GM12878 (cell line): ENCODE data around the gene TMPRSS6. TPM values are rescaled to one million over a fixed set of nuclear protein-coding genes. Genes with fewer than 3 reads are reported as not detected.

Source experiments
- ATAC-seq: fragments of 200-7000 bp; cut with Tn5 transposase; 3 replicates; pipeline ENCODE4 v1.9.1; 2020; ENCODE audit warnings: mild to moderate bottlenecking, moderate library complexity
- BruUV-seq: library from RNA; stranded (reverse); fragments of 400-500 nt; replicated peaks from 2 replicates; lab custom pipeline; 2021; lab: Mats Ljungman, UMichigan
- CTCF ChIA-PET: fragments of 300-600 bp; sonication (Branson Sonifier 250); formaldehyde crosslinking; extraction: SDS; loops from one replicate; lab custom pipeline; 2021; ENCODE audit warnings: inconsistent platforms; lab: Yijun Ruan, JAX
- POLR2A ChIA-PET: fragments of 350-600 bp; formaldehyde crosslinking; extraction: SDS; loops from one replicate; lab custom pipeline; 2021; ENCODE audit warnings: inconsistent platforms; lab: Charles Lee
- RAD21 ChIA-PET: fragments of 300-600 bp; sonication (Branson Sonifier 250); formaldehyde crosslinking; loops from one replicate; lab custom pipeline; 2023; ENCODE audit warnings: antibody characterized with exemption; ENCODE audit not compliant: unreplicated experiment; lab: Charles Lee
- SMC1A ChIA-PET: fragments of 300-600 bp; sonication (Branson Sonifier 250); formaldehyde crosslinking; loops from one replicate; lab custom pipeline; 2023; ENCODE audit not compliant: unreplicated experiment, uncharacterized antibody; lab: Charles Lee
- DNase-seq: peaks from one replicate; pipeline ENCODE4 v3.0.0-alpha.2; 2011; ENCODE audit warnings: low read depth, low spot score
- FAIRE-seq: peaks from 3 replicates; lab custom pipeline; 2011; peaks lifted over from hg19 to GRCh38; lab: Jason Lieb, UNC
- H2AFZ ChIP-seq: 2 replicates; pipeline ENCODE4 v1.6.0; 2011; ENCODE audit warnings: low read depth, low read length, control low read depth; ENCODE audit not compliant: control insufficient read depth
- H3K27ac ChIP-seq: 2 replicates; pipeline ENCODE4 v1.5.1; 2011; ENCODE audit warnings: control low read depth; ENCODE audit not compliant: control insufficient read depth, insufficient read depth
- H3K27me3 ChIP-seq, 2 experiments: replicated peaks in 1 of 2; 2 replicates each; pipeline versions ENCODE4 v1.6.0 to v1.6.1; 2011; ENCODE audit warnings: low read length in 1 of 2; ENCODE audit not compliant: control insufficient read depth in 2 of 2, insufficient read depth in 2 of 2
- H3K36me3 ChIP-seq, 2 experiments: 2 replicates each; pipeline ENCODE4 v1.5.1; 2011; ENCODE audit warnings: low read length in 1 of 2; ENCODE audit not compliant: control insufficient read depth in 2 of 2, insufficient read depth in 2 of 2
- H3K4me1 ChIP-seq: 2 replicates; pipeline ENCODE4 v1.6.1; 2011; ENCODE audit warnings: mild to moderate bottlenecking, low read length, moderate library complexity, mixed read lengths; ENCODE audit not compliant: control insufficient read depth, insufficient read depth
- H3K4me2 ChIP-seq: 2 replicates; pipeline ENCODE4 v1.6.0; 2011; ENCODE audit warnings: control low read depth; ENCODE audit not compliant: control insufficient read depth, insufficient read depth
- H3K4me3 ChIP-seq: fragments of 200-600 bp; sonication (generic); 2 replicates; pipeline ENCODE4 v1.5.1; 2016
- H3K79me2 ChIP-seq: 2 replicates; pipeline ENCODE4 v1.6.0; 2011; ENCODE audit warnings: low read length; ENCODE audit not compliant: control insufficient read depth, insufficient read depth
- H3K9ac ChIP-seq: 2 replicates; pipeline ENCODE4 v1.8.0; 2011; ENCODE audit warnings: low read length, control low read depth, mixed read lengths; ENCODE audit not compliant: control insufficient read depth, insufficient read depth
- H3K9me3 ChIP-seq: replicated peaks from 3 replicates; pipeline ENCODE4 v1.5.1; 2011; ENCODE audit warnings: mild to moderate bottlenecking, low read length; ENCODE audit not compliant: control insufficient read depth, insufficient read depth
- H4K20me1 ChIP-seq: 2 replicates; pipeline ENCODE4 v1.6.0; 2011; ENCODE audit not compliant: control insufficient read depth, insufficient read depth
- ASH2L ChIP-seq: fragments of 300-600, 200-600 bp; sonication (generic); IDR thresholded peaks from 2 replicates; pipeline ENCODE4 v1.6.1; 2017; ENCODE audit warnings: low read depth, mild to moderate bottlenecking, borderline replicate concordance
- BMI1 ChIP-seq: fragments of 450-650 bp; IDR thresholded peaks from 2 replicates; pipeline ENCODE4 v1.6.1; 2016; ENCODE audit warnings: mild to moderate bottlenecking, moderate library complexity, borderline replicate concordance
- E2F4 ChIP-seq: IDR thresholded peaks from 2 replicates; pipeline ENCODE4 v1.6.1; 2012; ENCODE audit warnings: low read depth, low read length, improper control_type of control experiment
- HCFC1 ChIP-seq: fragments of 150-350 bp; IDR thresholded peaks from 2 replicates; pipeline ENCODE4 v1.6.1; 2014; ENCODE audit warnings: low read length
- LARP7 ChIP-seq: fragments of 450-650 bp; IDR thresholded peaks from 2 replicates; pipeline ENCODE4 v1.6.1; 2017; ENCODE audit warnings: mild to moderate bottlenecking
- MEF2B ChIP-seq: fragments of 450-650 bp; IDR thresholded peaks from 2 replicates; pipeline ENCODE4 v1.6.1; 2018; ENCODE audit warnings: mild to moderate bottlenecking, moderate library complexity; ENCODE audit not compliant: partially characterized antibody, poor library complexity, severe bottlenecking
- NFYB ChIP-seq: IDR thresholded peaks from 2 replicates; pipeline ENCODE4 v1.6.1; 2011; ENCODE audit warnings: low read depth, mild to moderate bottlenecking, low read length, improper control_type of control experiment, moderate library complexity; ENCODE audit not compliant: insufficient read depth
- NR2C1 ChIP-seq: fragments of 450-650 bp; IDR thresholded peaks from 2 replicates; pipeline ENCODE4 v1.6.1; 2017; ENCODE audit warnings: antibody characterized with exemption, mild to moderate bottlenecking, moderate library complexity
- NR2F1 ChIP-seq: fragments of 450-650 bp; conservative IDR thresholded peaks from 2 replicates; pipeline ENCODE4 v1.6.1; 2017; ENCODE audit warnings: mild to moderate bottlenecking
- RAD51 ChIP-seq: fragments of 450-650 bp; IDR thresholded peaks from 2 replicates; pipeline ENCODE4 v1.6.1; 2016; ENCODE audit warnings: moderate library complexity, mild to moderate bottlenecking, inconsistent platforms
- SIN3A ChIP-seq: IDR thresholded peaks from 2 replicates; pipeline ENCODE4 v1.6.1; 2012; ENCODE audit warnings: low read depth, low read length, improper control_type of control experiment
- TBL1XR1 ChIP-seq: IDR thresholded peaks from 2 replicates; pipeline ENCODE4 v1.6.1; 2012; ENCODE audit warnings: low read depth, low read length, improper control_type of control experiment
- WGBS: methylation state at CpG from one replicate; pipeline ENCODE4 v1.1.6; 2016; ENCODE audit warnings: low lambda C conversion rate; ENCODE audit not compliant: insufficient replicate concordance, insufficient coverage; ENCODE audit errors: missing lambda C conversion rate; 5-methylcytosine and 5-hydroxymethylcytosine counted together
- in situ Hi-C: fragments of 300-500 bp; cut with MboI; formaldehyde crosslinking; loops from 9 replicates; pipeline ENCODE4 v1.14.3; 2018; ENCODE audit warnings: mixed read lengths
- intact Hi-C: fragments of 100-400 bp; cut with micrococcal nuclease; formaldehyde crosslinking; loops from one replicate; pipeline ENCODE4 v1.14.2; 2022; ENCODE audit not compliant: unreplicated experiment
- polyA plus RNA-seq, 11 experiments: library from polyadenylated mRNA; depleted of rRNA in 4 of 11; unstranded in 6 of 11; stranded (reverse) in 5 of 11; fragments of >200 nt; fragmentation: Nextera tagmentation in 4 of 11; fragmentation: Illumina TruSeq in 1 of 11; extraction: Ambion mirVana in 4 of 11; extraction: Trizol in 1 of 11; gene quantifications; 1 replicate in 1 of 11; 2 replicates in 10 of 11; pipeline versions ENCODE4 v1.2.1 to v1.2.3, GENCODE V29; 2011 to 2016; ENCODE audit warnings: inconsistent platforms in 2 of 11, missing spikeins in 2 of 11, low read depth in 1 of 11
- total RNA-seq, 4 experiments: library from RNA; depleted of rRNA in 3 of 4; stranded (reverse); fragments of >200 nt in 3 of 4; fragmentation: Illumina TruSeq in 1 of 4; extraction: Trizol in 1 of 4; gene quantifications; 2 replicates each; pipeline versions ENCODE4 v1.2.1 to v1.2.3, GENCODE V29; 2013 to 2021
- TF ChIP-seq, protein P1 (sequence below): fragments of 450-650 bp; formaldehyde crosslinking; IDR thresholded peaks from 2 replicates; pipeline ENCODE4 v1.4.0; 2022; ENCODE audit warnings: mild to moderate bottlenecking, moderate library complexity
- TF ChIP-seq, protein P2 (sequence below): fragments of 450-650 bp; IDR thresholded peaks from 2 replicates; pipeline ENCODE4 v1.6.1; 2017; ENCODE audit warnings: mild to moderate bottlenecking

The TMPRSS6 gene
- total and polyA plus RNA-seq, 10 of the 15 experiments (the other 5 are each of a cell fraction or from before 2014, with no cell fraction given) = 0.06 to 0.69 (median 0.19) TPM; not detected in 6

DNA sequence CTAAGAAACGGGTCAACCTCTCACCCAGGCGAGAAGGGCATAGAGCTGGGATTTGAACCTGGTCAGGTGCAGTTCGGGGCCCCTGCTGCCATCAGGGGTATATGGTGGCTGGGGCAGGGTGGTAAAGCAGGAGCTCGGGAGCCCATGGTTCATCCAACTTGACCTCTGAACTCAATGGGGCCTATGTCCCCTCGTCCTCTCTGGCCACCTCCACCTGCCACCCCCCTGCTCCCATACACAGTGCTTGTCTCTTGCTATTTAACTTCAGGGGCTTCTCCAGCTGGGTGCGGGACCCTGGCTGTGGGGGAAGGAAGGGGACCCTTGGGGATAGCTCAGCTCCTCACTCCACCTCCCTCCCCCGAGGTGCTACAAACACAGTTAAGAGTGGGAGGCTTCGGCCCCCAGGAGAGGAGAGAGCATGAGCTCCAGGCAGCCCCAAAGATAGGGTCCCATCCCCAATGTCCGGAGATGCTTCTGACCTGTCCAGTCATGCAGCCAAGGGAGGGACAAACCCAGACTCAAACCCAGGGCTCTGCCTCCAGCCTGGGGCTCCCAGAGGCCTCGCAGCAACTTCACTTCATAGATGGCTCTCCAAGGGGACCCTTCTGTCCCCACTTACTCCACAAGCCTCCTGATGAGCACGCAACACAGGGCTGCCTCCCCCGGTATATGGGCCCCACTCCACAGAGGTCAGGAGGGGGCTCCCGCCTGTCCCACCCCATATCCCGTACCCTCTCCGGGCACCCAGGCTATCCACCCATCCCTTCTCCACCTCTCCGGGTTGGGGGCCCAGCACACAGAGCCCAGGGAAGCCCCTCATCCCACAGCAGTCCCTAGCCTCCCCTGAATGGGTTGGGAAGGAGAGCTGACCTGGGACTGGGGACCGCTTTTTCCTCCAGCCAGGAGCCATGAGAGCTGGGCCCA is 39.5 kb upstream of the TMPRSS6 start:
- H3K9ac ChIP-seq = peak overlapping the region; percentile 88
- H3K4me2 ChIP-seq = peak overlapping the region; percentile 82
- ChIA-PET SMC1A (interaction anchor here (0.7 to 12.5 kb wide), 16 partner anchors 9 to 112 kb away, joined by 3 to 203 read pairs (median 8); partner anchors contain the start of gene RAC2), RAD21 (interaction anchor here (0.6 to 7.9 kb wide), 26 partner anchors 9 to 111 kb away, joined by 3 to 158 read pairs (median 6); partner anchors contain the start of gene RAC2), POLR2A (interaction anchor here (0.6 to 7.0 kb wide), 16 partner anchors 9 to 111 kb away, joined by 3 to 128 read pairs (median 6); partner anchors contain the start of gene RAC2), CTCF (interaction anchor here (0.6 to 7.1 kb wide), 22 partner anchors 8 to 293 kb away, joined by 3 to 116 read pairs (median 6); partner anchors contain the start of gene RAC2)
- peaks cover 59% of the 10 kb centered on the region for H3K79me2 ChIP-seq
- in situ Hi-C loops = no loop called here
- intact Hi-C loops = loop anchor here (5.0 to 10.0 kb wide), 2 partner anchors 46 to 72 kb away; no protein-coding TSS in a partner anchor
- H3K27me3 ChIP-seq = no peaks in the 10 kb centered on the region
- peaks cover 31% of the 10 kb centered on the region for H3K4me1 ChIP-seq
- TSS peak; percentile 57 for BruUV-seq
- 2% methylated on average over 17 of the region's 17 CpGs for WGBS
- DNase-seq = no peak
- H2AFZ ChIP-seq = no peak overlapping the region
- H3K36me3 ChIP-seq = peaks cover 0 to 3% of the 10 kb centered on the region in 2 experiments
- H4K20me1 ChIP-seq = peaks cover 2% of the 10 kb centered on the region; the same call in 1 of the 2 replicates
- peak overlapping the region; percentile 94 for H3K27ac ChIP-seq
- peak overlapping the region; percentile 99 for H3K4me3 ChIP-seq
- H3K9me3 ChIP-seq = peaks cover 2% of the 10 kb centered on the region; the same call in 2 of the 3 replicates
- peak; percentile 24 for ATAC-seq
- peak; percentile 27 for FAIRE-seq
- TF ChIP-seq TBL1XR1 (no peak), NR2C1 (peak; percentile 53; the same call in 1 of the 2 replicates), SIN3A (0 out of 2 replicates have a peak, but pooled peaks have one; percentile 27), ASH2L (no peak), E2F4 (no peak), BMI1 (no peak), HCFC1 (no peak), NR2F1 (peak; percentile 45; the same call in 1 of the 2 replicates), RAD51 (no peak), NFYB (no peak), MEF2B (no peak), LARP7 (no peak; the same call in 1 of the 2 replicates)
- TF ChIP-seq, protein P1, sequence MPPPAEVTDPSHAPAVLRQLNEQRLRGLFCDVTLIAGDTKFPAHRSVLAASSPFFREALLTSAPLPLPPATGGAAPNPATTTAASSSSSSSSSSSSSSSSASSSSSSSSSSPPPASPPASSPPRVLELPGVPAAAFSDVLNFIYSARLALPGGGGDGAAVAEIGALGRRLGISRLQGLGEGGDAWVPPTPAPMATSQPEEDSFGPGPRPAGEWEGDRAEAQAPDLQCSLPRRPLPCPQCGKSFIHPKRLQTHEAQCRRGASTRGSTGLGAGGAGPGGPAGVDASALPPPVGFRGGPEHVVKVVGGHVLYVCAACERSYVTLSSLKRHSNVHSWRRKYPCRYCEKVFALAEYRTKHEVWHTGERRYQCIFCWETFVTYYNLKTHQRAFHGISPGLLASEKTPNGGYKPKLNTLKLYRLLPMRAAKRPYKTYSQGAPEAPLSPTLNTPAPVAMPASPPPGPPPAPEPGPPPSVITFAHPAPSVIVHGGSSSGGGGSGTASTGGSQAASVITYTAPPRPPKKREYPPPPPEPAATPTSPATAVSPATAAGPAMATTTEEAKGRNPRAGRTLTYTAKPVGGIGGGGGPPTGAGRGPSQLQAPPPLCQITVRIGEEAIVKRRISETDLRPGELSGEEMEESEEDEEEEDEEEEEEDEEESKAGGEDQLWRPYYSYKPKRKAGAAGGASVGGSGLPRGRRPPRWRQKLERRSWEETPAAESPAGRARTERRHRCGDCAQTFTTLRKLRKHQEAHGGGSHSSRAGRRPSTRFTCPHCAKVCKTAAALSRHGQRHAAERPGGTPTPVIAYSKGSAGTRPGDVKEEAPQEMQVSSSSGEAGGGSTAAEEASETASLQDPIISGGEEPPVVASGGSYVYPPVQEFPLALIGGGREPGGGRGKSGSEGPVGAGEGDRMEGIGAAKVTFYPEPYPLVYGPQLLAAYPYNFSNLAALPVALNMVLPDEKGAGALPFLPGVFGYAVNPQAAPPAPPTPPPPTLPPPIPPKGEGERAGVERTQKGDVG (CRISPR knock-in tag) = no peak
- TF ChIP-seq, protein P2, sequence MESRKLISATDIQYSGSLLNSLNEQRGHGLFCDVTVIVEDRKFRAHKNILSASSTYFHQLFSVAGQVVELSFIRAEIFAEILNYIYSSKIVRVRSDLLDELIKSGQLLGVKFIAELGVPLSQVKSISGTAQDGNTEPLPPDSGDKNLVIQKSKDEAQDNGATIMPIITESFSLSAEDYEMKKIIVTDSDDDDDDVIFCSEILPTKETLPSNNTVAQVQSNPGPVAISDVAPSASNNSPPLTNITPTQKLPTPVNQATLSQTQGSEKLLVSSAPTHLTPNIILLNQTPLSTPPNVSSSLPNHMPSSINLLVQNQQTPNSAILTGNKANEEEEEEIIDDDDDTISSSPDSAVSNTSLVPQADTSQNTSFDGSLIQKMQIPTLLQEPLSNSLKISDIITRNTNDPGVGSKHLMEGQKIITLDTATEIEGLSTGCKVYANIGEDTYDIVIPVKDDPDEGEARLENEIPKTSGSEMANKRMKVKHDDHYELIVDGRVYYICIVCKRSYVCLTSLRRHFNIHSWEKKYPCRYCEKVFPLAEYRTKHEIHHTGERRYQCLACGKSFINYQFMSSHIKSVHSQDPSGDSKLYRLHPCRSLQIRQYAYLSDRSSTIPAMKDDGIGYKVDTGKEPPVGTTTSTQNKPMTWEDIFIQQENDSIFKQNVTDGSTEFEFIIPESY = no peak
